Breast epithelium (tissue), 3 donors: ENCODE data around the gene ORC1.

Experiments used
- POLR2A ChIP-seq: fragments of 450-650 bp; IDR thresholded peaks from one replicate; pipeline ENCODE4 v1.6.1; 2016; ENCODE audit warnings: antibody characterized with exemption, mild to moderate bottlenecking, moderate library complexity
- POLR2AphosphoS5 ChIP-seq, 3 donors: sonication (generic); formaldehyde crosslinking; IDR thresholded peaks; one replicate each; pipeline ENCODE4 v1.6.1; 2017; ENCODE audit warnings: antibody characterized with exemption in 3 of 3
- TF ChIP-seq, protein P1 (sequence below), 3 donors: fragments of 450-650 bp; IDR thresholded peaks; one replicate each; pipeline ENCODE4 v1.5.1; 2016 to 2017; ENCODE audit warnings: antibody characterized with exemption in 3 of 3, mild to moderate bottlenecking in 3 of 3, moderate library complexity in 3 of 3

GRCh38 chr1:52328615-52329014 is 75.6 kb downstream of the ORC1 start:
- TF ChIP-seq, protein P1, sequence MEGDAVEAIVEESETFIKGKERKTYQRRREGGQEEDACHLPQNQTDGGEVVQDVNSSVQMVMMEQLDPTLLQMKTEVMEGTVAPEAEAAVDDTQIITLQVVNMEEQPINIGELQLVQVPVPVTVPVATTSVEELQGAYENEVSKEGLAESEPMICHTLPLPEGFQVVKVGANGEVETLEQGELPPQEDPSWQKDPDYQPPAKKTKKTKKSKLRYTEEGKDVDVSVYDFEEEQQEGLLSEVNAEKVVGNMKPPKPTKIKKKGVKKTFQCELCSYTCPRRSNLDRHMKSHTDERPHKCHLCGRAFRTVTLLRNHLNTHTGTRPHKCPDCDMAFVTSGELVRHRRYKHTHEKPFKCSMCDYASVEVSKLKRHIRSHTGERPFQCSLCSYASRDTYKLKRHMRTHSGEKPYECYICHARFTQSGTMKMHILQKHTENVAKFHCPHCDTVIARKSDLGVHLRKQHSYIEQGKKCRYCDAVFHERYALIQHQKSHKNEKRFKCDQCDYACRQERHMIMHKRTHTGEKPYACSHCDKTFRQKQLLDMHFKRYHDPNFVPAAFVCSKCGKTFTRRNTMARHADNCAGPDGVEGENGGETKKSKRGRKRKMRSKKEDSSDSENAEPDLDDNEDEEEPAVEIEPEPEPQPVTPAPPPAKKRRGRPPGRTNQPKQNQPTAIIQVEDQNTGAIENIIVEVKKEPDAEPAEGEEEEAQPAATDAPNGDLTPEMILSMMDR (IDR thresholded peaks at IDR 0.05) = no peak
- TF ChIP-seq POLR2AphosphoS5 (IDR thresholded peaks at IDR 0.05) (no peak), POLR2A (no peak)
